HepG2 (cell line): ENCODE measurements around the gene ZCWPW2.

Experiments
- EZH2 ChIP-seq: conservative IDR thresholded peaks from 2 replicates; pipeline ENCODE4 v1.6.1; 2012; ENCODE audit warnings: mild to moderate bottlenecking, low read depth, low read length, moderate library complexity
- POLR2AphosphoS2 ChIP-seq: IDR thresholded peaks from 2 replicates; pipeline ENCODE4 v1.6.1; 2011; ENCODE audit warnings: low read depth, low read length, improper control_type of control experiment
- ZSCAN9 ChIP-seq: IDR thresholded peaks from 2 replicates; pipeline ENCODE4 v1.6.1; 2016; ENCODE audit warnings: borderline replicate concordance
- TF ChIP-seq, protein P1 (sequence below): sonication (generic); formaldehyde crosslinking; IDR thresholded peaks from 2 replicates; pipeline ENCODE4 v1.5.0; 2020; ENCODE audit warnings: mild to moderate bottlenecking, missing genetic modification reagents, moderate library complexity

DNA sequence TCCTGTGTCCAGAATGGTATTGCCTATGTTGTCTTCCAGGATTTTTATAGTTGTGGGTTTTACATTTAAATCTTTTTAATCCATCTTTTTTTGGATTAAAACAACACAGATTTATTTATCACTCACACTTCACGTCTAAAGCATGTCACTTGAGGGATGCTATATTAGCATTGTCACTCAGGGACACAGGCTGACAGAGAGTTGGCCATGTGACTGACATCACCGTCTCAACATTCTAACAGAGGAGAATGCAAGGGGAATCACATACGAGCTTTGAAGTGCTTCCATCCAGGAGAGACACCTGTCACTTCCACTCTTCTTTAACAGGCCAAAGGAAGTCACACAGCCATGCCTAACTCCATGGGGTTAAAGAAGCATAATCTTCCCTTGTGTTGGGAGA, 204.7 kb downstream of the ZCWPW2 start:
- TF ChIP-seq, protein P1, sequence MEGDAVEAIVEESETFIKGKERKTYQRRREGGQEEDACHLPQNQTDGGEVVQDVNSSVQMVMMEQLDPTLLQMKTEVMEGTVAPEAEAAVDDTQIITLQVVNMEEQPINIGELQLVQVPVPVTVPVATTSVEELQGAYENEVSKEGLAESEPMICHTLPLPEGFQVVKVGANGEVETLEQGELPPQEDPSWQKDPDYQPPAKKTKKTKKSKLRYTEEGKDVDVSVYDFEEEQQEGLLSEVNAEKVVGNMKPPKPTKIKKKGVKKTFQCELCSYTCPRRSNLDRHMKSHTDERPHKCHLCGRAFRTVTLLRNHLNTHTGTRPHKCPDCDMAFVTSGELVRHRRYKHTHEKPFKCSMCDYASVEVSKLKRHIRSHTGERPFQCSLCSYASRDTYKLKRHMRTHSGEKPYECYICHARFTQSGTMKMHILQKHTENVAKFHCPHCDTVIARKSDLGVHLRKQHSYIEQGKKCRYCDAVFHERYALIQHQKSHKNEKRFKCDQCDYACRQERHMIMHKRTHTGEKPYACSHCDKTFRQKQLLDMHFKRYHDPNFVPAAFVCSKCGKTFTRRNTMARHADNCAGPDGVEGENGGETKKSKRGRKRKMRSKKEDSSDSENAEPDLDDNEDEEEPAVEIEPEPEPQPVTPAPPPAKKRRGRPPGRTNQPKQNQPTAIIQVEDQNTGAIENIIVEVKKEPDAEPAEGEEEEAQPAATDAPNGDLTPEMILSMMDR = no peak
- no peak for TF ChIP-seq EZH2
- TF ChIP-seq POLR2AphosphoS2 = no peak
- no peak for TF ChIP-seq ZSCAN9 (CRISPR knock-in tag)
